Measurements from ENCODE around the gene CYTH4. TPM values are rescaled to one million over a fixed set of nuclear protein-coding genes. Genes with fewer than 3 reads are reported as not detected.

The CYTH4 gene
- total and polyA plus RNA-seq, 10 of the 15 experiments (the other 5 are each of a cell fraction or from before 2014, with no cell fraction given) = 1.5 to 27.3 (median 16.9) TPM

- Histone ChIP-seq H3K4me3 (no peak overlapping the region), H4K20me1 (ENCODE audit: control insufficient read depth, insufficient read depth) (no peaks in the 10 kb centered on the region; the same call in 1 of the 2 replicates), H3K9ac (ENCODE audit: control insufficient read depth, insufficient read depth, low read length) (no peak overlapping the region), H3K9me3 (replicated peaks; ENCODE audit: control insufficient read depth, insufficient read depth, low read length) (no peaks in the 10 kb centered on the region; the same call in 2 of the 3 replicates), H3K27me3 (replicated peaks in 1 of 2; ENCODE audit: control insufficient read depth in 2 of 2, insufficient read depth in 2 of 2, low read length in 1 of 2) (no peaks in the 10 kb centered on the region), H2AFZ (ENCODE audit: control insufficient read depth, low read depth, low read length) (no peak overlapping the region), H3K79me2 (ENCODE audit: control insufficient read depth, insufficient read depth, low read length) (peaks cover 7% of the 10 kb centered on the region), H3K4me1 (ENCODE audit: control insufficient read depth, insufficient read depth, low read length) (peaks cover 21% of the 10 kb centered on the region), H3K36me3 (ENCODE audit: control insufficient read depth in 2 of 2, insufficient read depth in 2 of 2, low read length in 1 of 2) (peaks cover 0 to 6% of the 10 kb centered on the region in 2 experiments; a peak in 3 of 4 replicates), H3K4me2 (ENCODE audit: control insufficient read depth, insufficient read depth) (no peak overlapping the region; the same call in 1 of the 2 replicates), H3K27ac (ENCODE audit: control insufficient read depth, insufficient read depth) (no peak overlapping the region)
- ChIA-PET POLR2A (no interaction called here), RAD21 (ENCODE audit: unreplicated experiment) (no interaction called here), SMC1A (ENCODE audit: uncharacterized antibody, unreplicated experiment) (no interaction called here), CTCF (interaction anchor here (1.0 kb wide), 1 partner anchor 21 kb away, joined by 3 read pairs; no protein-coding TSS in a partner anchor)
- 90% methylated on average over 7 of the region's 7 CpGs for WGBS (ENCODE audit: insufficient coverage, insufficient replicate concordance, low lambda C conversion rate, missing lambda C conversion rate)
- no TSS peak for BruUV-seq (replicated peaks)
- DNase-seq (ENCODE audit: low read depth, low spot score) = no peak
- TF ChIP-seq NR2C2 (IDR thresholded peaks at IDR 0.05; ENCODE audit: borderline replicate concordance, control insufficient read depth, insufficient read length, low read depth) (no peak), EED (IDR thresholded peaks at IDR 0.05; ENCODE audit: low read depth) (no peak), BCL3 (IDR thresholded peaks at IDR 0.05; ENCODE audit: borderline replicate concordance, insufficient read depth, low read depth, low read length, poor library complexity, severe bottlenecking) (no peak), ATF7 (IDR thresholded peaks at IDR 0.05; ENCODE audit: low read depth) (no peak), RUNX3 (IDR thresholded peaks at IDR 0.05; ENCODE audit: low read length) (no peak), E2F8 (IDR thresholded peaks at IDR 0.05; ENCODE audit: low read depth, partially characterized antibody) (no peak), TARDBP (IDR thresholded peaks at IDR 0.05; ENCODE audit: borderline replicate concordance) (no peak), GATAD2B (conservative IDR thresholded peaks at IDR 0.05; ENCODE audit: low read depth) (no peak), HDGF (IDR thresholded peaks at IDR 0.05) (no peak), IKZF1 (conservative IDR thresholded peaks at IDR 0.05) (no peak), CREB1 (IDR thresholded peaks at IDR 0.05; ENCODE audit: low read depth) (no peak)
- in situ Hi-C loops (cut with MboI) (no loop called here), intact Hi-C loops (cut with micrococcal nuclease; ENCODE audit: unreplicated experiment) (no loop called here)
- no peak for ATAC-seq
- no peak for FAIRE-seq
Observed at GRCh38 chr22:37288521-37288920, 6.2 kb downstream of the CYTH4 start.

Measured in GM12878 (cell line).